ENCODE data around the gene EIF2D. TPM values are rescaled to one million over a fixed set of nuclear protein-coding genes. Genes with fewer than 3 reads are reported as not detected.

The EIF2D gene
- total and polyA plus RNA-seq, 2 of the 13 experiments (the other 11 are each of a cell fraction or from before 2014, with no cell fraction given) = 45.1 to 64.9 TPM

DNA sequence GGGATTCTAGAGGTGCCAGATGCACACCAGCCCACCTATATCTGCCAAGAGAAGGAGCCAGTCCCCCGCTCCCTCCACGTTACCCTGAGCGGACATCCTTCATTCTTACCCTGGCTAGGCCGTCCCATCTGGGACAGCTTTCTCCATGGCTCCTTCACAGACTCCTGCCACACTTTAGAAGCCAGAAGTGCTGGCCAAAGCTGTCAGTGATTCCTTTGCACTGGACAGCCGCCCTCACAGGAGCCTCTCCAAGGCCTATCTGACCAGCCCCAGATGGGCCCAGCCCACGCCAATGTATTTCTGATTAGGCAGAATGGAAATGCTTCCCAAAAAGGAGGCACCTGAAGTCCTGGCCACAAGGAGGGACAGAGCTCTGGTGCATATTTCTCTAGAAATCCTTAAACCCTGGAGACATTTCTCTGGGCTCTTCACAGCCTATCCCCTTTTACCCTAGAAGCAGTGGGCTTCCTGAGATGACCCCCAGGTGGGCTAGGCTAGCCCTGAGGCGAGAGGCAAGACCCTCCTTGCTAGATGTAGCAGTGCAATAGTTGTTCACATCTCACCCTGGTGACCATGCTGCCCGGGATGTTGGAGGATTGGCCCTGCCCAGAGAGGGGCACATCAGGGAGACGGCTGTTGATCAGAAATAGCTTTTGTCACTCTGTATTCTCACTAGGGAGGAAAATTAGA lies 60.8 kb downstream of the EIF2D start:
- Histone ChIP-seq H3K79me2 (ENCODE audit: insufficient read depth, low read length) (no peaks in the 10 kb centered on the region), H3K4me2 (ENCODE audit: low read depth, low read length) (no peak overlapping the region), H4K20me1 (ENCODE audit: insufficient read depth, low read length) (peaks cover 3% of the 10 kb centered on the region; the same call in 1 of the 2 replicates), H3K9me3 (ENCODE audit: low read length) (no peaks in the 10 kb centered on the region), H3K36me3 (replicated peaks in 1 of 2; ENCODE audit: control insufficient read depth in 1 of 2, insufficient read depth in 2 of 2, low read length in 2 of 2) (no peaks in the 10 kb centered on the region), H3K4me3 (replicated peaks in 1 of 3; ENCODE audit: insufficient read depth in 1 of 3, low read depth in 2 of 3, low read length in 3 of 3) (no peak overlapping the region), H3K4me1 (ENCODE audit: insufficient read depth, low read length) (peaks cover 16% of the 10 kb centered on the region), H3K27ac (ENCODE audit: extremely low read length, insufficient read depth, low read length) (no peak overlapping the region), H2AFZ (ENCODE audit: low read length) (no peak overlapping the region), H3K27me3 (ENCODE audit: control insufficient read depth in 1 of 2, insufficient read depth in 2 of 2, low read length in 2 of 2) (peaks cover 0 to 1% of the 10 kb centered on the region in 2 experiments; a peak in 3 of 5 replicates), H3K9ac (ENCODE audit: insufficient read depth, low read depth, low read length) (no peak overlapping the region)
- 39% methylated on average over 8 of the region's 9 CpGs for WGBS (ENCODE audit: low lambda C conversion rate)
- in situ Hi-C loops (cut with HindIII; ENCODE audit: extremely low pct_ligation_motif_present, low pct_unique_long_range_greater_than_20kb) (no loop called here), intact Hi-C loops (cut with micrococcal nuclease; ENCODE audit: unreplicated experiment) (no loop called here)
- BruUV-seq (replicated peaks) = no TSS peak
- ATAC-seq (no peak), FAIRE-seq (no peak), DNase-seq (ENCODE audit: low spot score) (no peak)
- ChIA-PET POLR2A (no interaction called here), CTCF (ENCODE audit: low intra/inter-chr PET ratio, low total read pairs) (no interaction called here)
- no peak for TF ChIP-seq MTA3 (CRISPR knock-in tag; IDR thresholded peaks at IDR 0.05)
- TF ChIP-seq ATM (IDR thresholded peaks at IDR 0.05; ENCODE audit: borderline replicate concordance) = no peak
- TF ChIP-seq, protein P1, sequence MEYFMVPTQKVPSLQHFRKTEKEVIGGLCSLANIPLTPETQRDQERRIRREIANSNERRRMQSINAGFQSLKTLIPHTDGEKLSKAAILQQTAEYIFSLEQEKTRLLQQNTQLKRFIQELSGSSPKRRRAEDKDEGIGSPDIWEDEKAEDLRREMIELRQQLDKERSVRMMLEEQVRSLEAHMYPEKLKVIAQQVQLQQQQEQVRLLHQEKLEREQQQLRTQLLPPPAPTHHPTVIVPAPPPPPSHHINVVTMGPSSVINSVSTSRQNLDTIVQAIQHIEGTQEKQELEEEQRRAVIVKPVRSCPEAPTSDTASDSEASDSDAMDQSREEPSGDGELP (IDR thresholded peaks at IDR 0.05; ENCODE audit: borderline replicate concordance, low read depth) = no peak
- TF ChIP-seq ATF1 (CRISPR knock-in tag; IDR thresholded peaks at IDR 0.05) = no peak
- no peak for TF ChIP-seq ZNF616 (CRISPR knock-in tag; IDR thresholded peaks at IDR 0.05; ENCODE audit: low read depth)
- TF ChIP-seq TBX3 (IDR thresholded peaks at IDR 0.05; ENCODE audit: borderline replicate concordance) = no peak
- TF ChIP-seq, protein P2, sequence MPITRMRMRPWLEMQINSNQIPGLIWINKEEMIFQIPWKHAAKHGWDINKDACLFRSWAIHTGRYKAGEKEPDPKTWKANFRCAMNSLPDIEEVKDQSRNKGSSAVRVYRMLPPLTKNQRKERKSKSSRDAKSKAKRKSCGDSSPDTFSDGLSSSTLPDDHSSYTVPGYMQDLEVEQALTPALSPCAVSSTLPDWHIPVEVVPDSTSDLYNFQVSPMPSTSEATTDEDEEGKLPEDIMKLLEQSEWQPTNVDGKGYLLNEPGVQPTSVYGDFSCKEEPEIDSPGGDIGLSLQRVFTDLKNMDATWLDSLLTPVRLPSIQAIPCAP (CRISPR knock-in tag; IDR thresholded peaks at IDR 0.05; ENCODE audit: low read depth) = no peak
- TF ChIP-seq ERF (CRISPR knock-in tag; IDR thresholded peaks at IDR 0.05) = no peak
- TF ChIP-seq GLI4 (CRISPR knock-in tag; IDR thresholded peaks at IDR 0.05; ENCODE audit: borderline replicate concordance) = no peak
- TF ChIP-seq, protein P3, sequence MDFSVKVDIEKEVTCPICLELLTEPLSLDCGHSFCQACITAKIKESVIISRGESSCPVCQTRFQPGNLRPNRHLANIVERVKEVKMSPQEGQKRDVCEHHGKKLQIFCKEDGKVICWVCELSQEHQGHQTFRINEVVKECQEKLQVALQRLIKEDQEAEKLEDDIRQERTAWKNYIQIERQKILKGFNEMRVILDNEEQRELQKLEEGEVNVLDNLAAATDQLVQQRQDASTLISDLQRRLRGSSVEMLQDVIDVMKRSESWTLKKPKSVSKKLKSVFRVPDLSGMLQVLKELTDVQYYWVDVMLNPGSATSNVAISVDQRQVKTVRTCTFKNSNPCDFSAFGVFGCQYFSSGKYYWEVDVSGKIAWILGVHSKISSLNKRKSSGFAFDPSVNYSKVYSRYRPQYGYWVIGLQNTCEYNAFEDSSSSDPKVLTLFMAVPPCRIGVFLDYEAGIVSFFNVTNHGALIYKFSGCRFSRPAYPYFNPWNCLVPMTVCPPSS (IDR thresholded peaks at IDR 0.05) = no peak
- TF ChIP-seq, protein P4, sequence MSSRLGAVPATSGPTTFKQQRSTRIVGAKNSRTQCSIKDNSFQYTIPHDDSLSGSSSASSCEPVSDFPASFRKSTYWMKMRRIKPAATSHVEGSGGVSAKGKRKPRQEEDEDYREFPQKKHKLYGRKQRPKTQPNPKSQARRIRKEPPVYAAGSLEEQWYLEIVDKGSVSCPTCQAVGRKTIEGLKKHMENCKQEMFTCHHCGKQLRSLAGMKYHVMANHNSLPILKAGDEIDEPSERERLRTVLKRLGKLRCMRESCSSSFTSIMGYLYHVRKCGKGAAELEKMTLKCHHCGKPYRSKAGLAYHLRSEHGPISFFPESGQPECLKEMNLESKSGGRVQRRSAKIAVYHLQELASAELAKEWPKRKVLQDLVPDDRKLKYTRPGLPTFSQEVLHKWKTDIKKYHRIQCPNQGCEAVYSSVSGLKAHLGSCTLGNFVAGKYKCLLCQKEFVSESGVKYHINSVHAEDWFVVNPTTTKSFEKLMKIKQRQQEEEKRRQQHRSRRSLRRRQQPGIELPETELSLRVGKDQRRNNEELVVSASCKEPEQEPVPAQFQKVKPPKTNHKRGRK (CRISPR knock-in tag; IDR thresholded peaks at IDR 0.05) = no peak
- no peak for TF ChIP-seq ZFP36L2 (CRISPR knock-in tag; IDR thresholded peaks at IDR 0.05)
- TF ChIP-seq MAFK (conservative IDR thresholded peaks at IDR 0.05 in 1 of 2, IDR thresholded peaks at IDR 0.05 in 1 of 2; ENCODE audit: low read length in 2 of 2) = no peak
- TF ChIP-seq PLRG1 (conservative IDR thresholded peaks at IDR 0.05) = no peak
